ENCODE data around the gene DPYD. TPM values are rescaled to one million over a fixed set of nuclear protein-coding genes. Genes with fewer than 3 reads are reported as not detected.

The DPYD gene
- total and polyA plus RNA-seq, 11 donors = 2.6 to 38.4 (median 7.8) TPM

DNA sequence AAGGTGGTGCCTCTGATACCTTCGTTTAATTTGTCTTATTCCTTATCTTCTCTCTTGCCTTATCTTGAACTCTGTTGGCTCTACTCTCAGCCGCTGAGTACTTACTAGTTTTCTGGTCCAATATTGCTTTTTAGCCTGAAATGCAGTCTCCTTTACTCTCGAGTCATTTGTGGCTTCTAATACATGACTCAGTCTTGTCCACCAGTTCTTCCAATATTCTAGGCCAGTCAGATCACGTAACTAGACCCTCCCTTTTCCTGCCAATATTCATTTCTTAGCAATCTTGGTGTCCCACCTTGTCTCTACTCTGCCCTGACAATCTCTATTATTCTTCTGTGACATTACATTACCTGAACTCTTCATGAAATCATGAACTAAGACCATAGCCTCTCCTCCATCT is 555.8 kb downstream of the DPYD start:
- peaks cover 0 to 6% (median 0%) of the 10 kb centered on the region in 9 donors for H3K36me3 ChIP-seq
- H3K4me1 ChIP-seq = no peaks in the 10 kb centered on the region
- intact Hi-C loops (cut with DNase I) = no loop called here
- ATAC-seq (no peak), DNase-seq (no peak)
- no peaks in the 10 kb centered on the region for H3K27me3 ChIP-seq
- peaks cover 0 to 2% (median 0%) of the 10 kb centered on the region in 12 donors for H3K9me3 ChIP-seq
- no peak for TF ChIP-seq POLR2A (IDR thresholded peaks at IDR 0.05)
- TF ChIP-seq, protein P1, sequence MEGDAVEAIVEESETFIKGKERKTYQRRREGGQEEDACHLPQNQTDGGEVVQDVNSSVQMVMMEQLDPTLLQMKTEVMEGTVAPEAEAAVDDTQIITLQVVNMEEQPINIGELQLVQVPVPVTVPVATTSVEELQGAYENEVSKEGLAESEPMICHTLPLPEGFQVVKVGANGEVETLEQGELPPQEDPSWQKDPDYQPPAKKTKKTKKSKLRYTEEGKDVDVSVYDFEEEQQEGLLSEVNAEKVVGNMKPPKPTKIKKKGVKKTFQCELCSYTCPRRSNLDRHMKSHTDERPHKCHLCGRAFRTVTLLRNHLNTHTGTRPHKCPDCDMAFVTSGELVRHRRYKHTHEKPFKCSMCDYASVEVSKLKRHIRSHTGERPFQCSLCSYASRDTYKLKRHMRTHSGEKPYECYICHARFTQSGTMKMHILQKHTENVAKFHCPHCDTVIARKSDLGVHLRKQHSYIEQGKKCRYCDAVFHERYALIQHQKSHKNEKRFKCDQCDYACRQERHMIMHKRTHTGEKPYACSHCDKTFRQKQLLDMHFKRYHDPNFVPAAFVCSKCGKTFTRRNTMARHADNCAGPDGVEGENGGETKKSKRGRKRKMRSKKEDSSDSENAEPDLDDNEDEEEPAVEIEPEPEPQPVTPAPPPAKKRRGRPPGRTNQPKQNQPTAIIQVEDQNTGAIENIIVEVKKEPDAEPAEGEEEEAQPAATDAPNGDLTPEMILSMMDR (IDR thresholded peaks at IDR 0.05) = no peak
- no peak overlapping the region for H3K4me3 ChIP-seq
- no peak overlapping the region for H3K27ac ChIP-seq
- 75 to 83% (median 79%) methylated on average over 4 of the region's 4 CpGs for WGBS, 4 donors

DNA sequence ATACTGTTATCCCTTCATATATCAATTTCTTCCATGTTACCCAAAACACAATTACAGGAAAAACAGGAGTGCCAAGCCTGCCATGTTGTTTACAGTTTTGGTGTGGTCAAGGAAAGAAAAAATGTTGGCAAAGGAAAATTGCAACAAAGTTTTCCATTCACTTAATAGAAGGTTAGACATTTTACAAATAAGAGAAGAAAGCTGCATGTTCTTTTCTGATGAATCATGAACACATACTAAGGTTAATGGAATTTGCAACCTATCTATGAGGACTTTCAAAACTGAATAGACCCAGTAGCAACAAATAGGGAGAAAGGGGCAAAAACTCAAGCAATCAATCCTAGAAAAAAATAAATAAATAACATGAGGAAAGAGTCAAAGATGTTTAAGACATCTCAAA is 556.7 kb downstream of the DPYD start:
- no peak overlapping the region for H3K27ac ChIP-seq
- TF ChIP-seq, protein P1 (IDR thresholded peaks at IDR 0.05) = no peak
- TF ChIP-seq POLR2A (IDR thresholded peaks at IDR 0.05) = no peak
- H3K4me1 ChIP-seq = no peaks in the 10 kb centered on the region
- H3K9me3 ChIP-seq = peaks cover 0 to 2% (median 0%) of the 10 kb centered on the region in 12 donors
- peaks cover 0 to 6% (median 0%) of the 10 kb centered on the region in 9 donors for H3K36me3 ChIP-seq
- intact Hi-C loops (cut with DNase I) = no loop called here
- DNase-seq (no peak), ATAC-seq (no peak)
- no peak overlapping the region for H3K4me3 ChIP-seq
- no peaks in the 10 kb centered on the region for H3K27me3 ChIP-seq

DNA sequence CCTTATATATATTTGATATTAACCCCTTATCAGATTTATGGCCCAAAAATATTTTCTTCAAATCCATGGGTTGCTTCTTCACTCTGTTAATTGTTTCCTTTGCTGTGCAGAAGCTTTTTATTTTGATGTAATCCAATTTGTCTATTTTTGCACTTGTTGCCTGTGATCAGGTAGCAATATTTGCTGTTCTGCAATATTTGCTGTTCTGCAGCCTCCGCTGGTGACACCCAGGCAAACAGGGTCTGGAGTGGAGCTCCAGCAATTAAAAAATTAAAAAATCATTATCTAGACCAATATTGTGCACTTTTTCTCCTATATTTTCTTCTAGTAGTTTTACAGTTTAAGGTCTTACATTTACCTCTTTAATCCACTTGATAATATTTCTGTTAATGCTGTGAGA is 564.5 kb downstream of the DPYD start:
- H3K27me3 ChIP-seq = no peaks in the 10 kb centered on the region
- H3K27ac ChIP-seq = no peak overlapping the region
- intact Hi-C loops (cut with DNase I) = no loop called here
- 92 to 96% (median 95%) methylated on average over 1 of the region's 1 CpG for WGBS, 4 donors
- H3K4me1 ChIP-seq = peaks cover 0 to 10% (median 0%) of the 10 kb centered on the region in 12 donors
- H3K36me3 ChIP-seq = peaks cover 0 to 9% (median 0%) of the 10 kb centered on the region in 9 donors
- ATAC-seq (no peak), DNase-seq (no peak)
- peaks cover 0 to 11% (median 1%) of the 10 kb centered on the region in 12 donors for H3K9me3 ChIP-seq
- no peak overlapping the region for H3K4me3 ChIP-seq
- no peak for TF ChIP-seq POLR2A (IDR thresholded peaks at IDR 0.05)
- TF ChIP-seq, protein P1 (IDR thresholded peaks at IDR 0.05) = no peak

DNA sequence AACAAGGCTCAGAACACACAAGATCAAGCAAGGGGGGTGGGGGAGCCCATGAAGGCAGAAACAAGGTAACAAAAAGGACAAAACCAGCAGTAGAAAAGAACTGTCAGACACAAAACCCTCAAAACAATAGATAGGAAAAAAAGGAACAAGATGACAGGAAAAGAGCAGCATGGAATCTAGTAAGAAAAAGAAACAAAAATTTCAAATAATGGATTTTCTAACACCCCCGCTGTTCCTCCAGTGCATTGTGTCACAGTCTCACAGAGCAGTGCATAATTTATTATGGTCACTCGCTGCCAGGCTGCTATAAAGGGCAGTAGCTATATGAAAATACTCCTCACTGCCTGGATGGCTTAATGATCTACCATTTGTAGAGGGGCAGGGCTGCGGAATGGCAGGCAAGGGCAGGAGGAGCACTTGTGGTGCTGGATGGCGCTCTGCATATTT is 567.9 kb downstream of the DPYD start:
- no peak for DNase-seq
- ATAC-seq = no peak
- H3K27ac ChIP-seq = no peak overlapping the region
- intact Hi-C loops (cut with DNase I) = no loop called here
- peaks cover 0 to 2% (median 0%) of the 10 kb centered on the region in 9 donors for H3K36me3 ChIP-seq
- peaks cover 0 to 6% (median 0%) of the 10 kb centered on the region in 12 donors for H3K9me3 ChIP-seq
- H3K4me3 ChIP-seq = no peak overlapping the region
- no peaks in the 10 kb centered on the region for H3K27me3 ChIP-seq
- TF ChIP-seq POLR2A (IDR thresholded peaks at IDR 0.05) = no peak
- TF ChIP-seq, protein P1 (IDR thresholded peaks at IDR 0.05) = no peak
- H3K4me1 ChIP-seq = peaks cover 0 to 18% (median 5%) of the 10 kb centered on the region in 12 donors
- WGBS, 4 donors = 95 to 97% (median 97%) methylated on average over 4 of the region's 4 CpGs
